H9 (cell line): ENCODE measurements around the gene SIT1. TPM values are rescaled to one million over a fixed set of nuclear protein-coding genes. Genes with fewer than 3 reads are reported as not detected.

ENCODE experiments used
- DNase-seq: peaks from one replicate; pipeline ENCODE4 v3.0.0-alpha.2; 2017
- H2AFZ ChIP-seq: one replicate; pipeline ENCODE4 v1.6.1; 2013; ENCODE audit warnings: mild to moderate bottlenecking, low read length, control low read depth, moderate library complexity
- H2AK5ac ChIP-seq: 2 replicates; pipeline ENCODE4 v1.6.1; 2013; ENCODE audit warnings: low read length, control low read depth, mixed read lengths; ENCODE audit not compliant: insufficient read length
- H2BK120ac ChIP-seq: one replicate; pipeline ENCODE4 v1.6.1; 2013; ENCODE audit warnings: low read depth, mild to moderate bottlenecking, low read length, control low read depth, inconsistent platforms; ENCODE audit not compliant: poor library complexity, severe bottlenecking
- H2BK12ac ChIP-seq: 2 replicates; pipeline ENCODE4 v1.6.1; 2013; ENCODE audit warnings: low read length, control low read depth, mixed read lengths, low read depth; ENCODE audit not compliant: insufficient read length
- H2BK15ac ChIP-seq: 2 replicates; pipeline ENCODE4 v1.6.1; 2013; ENCODE audit warnings: low read depth, low read length, control low read depth
- H2BK20ac ChIP-seq: one replicate; pipeline ENCODE4 v1.6.1; 2013; ENCODE audit warnings: low read depth, mild to moderate bottlenecking, low read length, control low read depth, inconsistent platforms; ENCODE audit not compliant: poor library complexity, severe bottlenecking
- H2BK5ac ChIP-seq: 2 replicates; pipeline ENCODE4 v1.6.1; 2013; ENCODE audit warnings: low read length, control low read depth, mixed read lengths; ENCODE audit not compliant: insufficient read length
- H3K14ac ChIP-seq: 2 replicates; pipeline ENCODE4 v1.6.1; 2013; ENCODE audit warnings: low read length, control low read depth; ENCODE audit not compliant: insufficient read depth
- H3K18ac ChIP-seq: 2 replicates; pipeline ENCODE4 v1.6.1; 2013; ENCODE audit warnings: low read depth, mild to moderate bottlenecking, mixed read lengths, low read length, control low read depth; ENCODE audit not compliant: insufficient read length
- H3K23ac ChIP-seq: 2 replicates; pipeline ENCODE4 v1.6.1; 2013; ENCODE audit warnings: low read length, control low read depth, mixed read lengths, low read depth; ENCODE audit not compliant: insufficient read length
- H3K23me2 ChIP-seq: 2 replicates; pipeline ENCODE4 v1.6.1; 2013; ENCODE audit warnings: low read depth, mild to moderate bottlenecking, mixed read lengths, low read length, control low read depth; ENCODE audit not compliant: insufficient read length, poor library complexity, severe bottlenecking
- H3K27ac ChIP-seq: 2 replicates; pipeline ENCODE4 v1.5.1; 2013; ENCODE audit warnings: low read length, control low read depth, mixed read lengths, low read depth; ENCODE audit not compliant: insufficient read length
- H3K27me3 ChIP-seq: 2 replicates; pipeline ENCODE4 v1.6.1; 2013; ENCODE audit warnings: low read length, control low read depth, inconsistent platforms; ENCODE audit not compliant: insufficient read depth
- H3K4ac ChIP-seq: 2 replicates; pipeline ENCODE4 v1.6.1; 2013; ENCODE audit warnings: low read depth, mild to moderate bottlenecking, control low read depth, inconsistent platforms, low read length, moderate library complexity
- H3K4me1 ChIP-seq: 2 replicates; pipeline ENCODE4 v1.6.1; 2013; ENCODE audit warnings: low read length, control low read depth, inconsistent platforms; ENCODE audit not compliant: insufficient read depth
- H3K4me2 ChIP-seq: 2 replicates; pipeline ENCODE4 v1.6.1; 2013; ENCODE audit warnings: low read length, control low read depth, mixed read lengths; ENCODE audit not compliant: insufficient read length, insufficient read depth
- H3K56ac ChIP-seq: 2 replicates; pipeline ENCODE4 v1.6.1; 2013; ENCODE audit warnings: low read depth, mild to moderate bottlenecking, mixed read lengths, low read length, control low read depth; ENCODE audit not compliant: insufficient read length
- H3K79me1 ChIP-seq: 2 replicates; pipeline ENCODE4 v1.6.1; 2013; ENCODE audit warnings: low read depth, mild to moderate bottlenecking, moderate library complexity, low read length, control low read depth, inconsistent platforms; ENCODE audit not compliant: insufficient read depth, poor library complexity, severe bottlenecking
- H3K79me2 ChIP-seq: 2 replicates; pipeline ENCODE4 v1.6.1; 2013; ENCODE audit warnings: low read length, control low read depth, inconsistent platforms; ENCODE audit not compliant: insufficient read depth
- H3K9ac ChIP-seq: 2 replicates; pipeline ENCODE4 v1.6.1; 2013; ENCODE audit warnings: low read length, control low read depth, mixed read lengths; ENCODE audit not compliant: insufficient read length; ENCODE audit errors: extremely low read depth
- H3K9me3 ChIP-seq: one replicate; pipeline ENCODE4 v1.6.1; 2013; ENCODE audit warnings: low read depth, low read length, inconsistent platforms; ENCODE audit not compliant: control insufficient read depth
- H3T11ph ChIP-seq: one replicate; pipeline ENCODE4 v1.6.1; 2013; ENCODE audit warnings: mild to moderate bottlenecking, low read length, control low read depth, inconsistent platforms
- H4K20me1 ChIP-seq: one replicate; pipeline ENCODE4 v1.6.1; 2013; ENCODE audit not compliant: control insufficient read depth, insufficient read length, insufficient read depth
- H4K5ac ChIP-seq: 2 replicates; pipeline ENCODE4 v1.6.1; 2013; ENCODE audit warnings: low read depth, mild to moderate bottlenecking, mixed read lengths, low read length, control low read depth; ENCODE audit not compliant: insufficient read length
- H4K8ac ChIP-seq: replicated peaks from 2 replicates; pipeline ENCODE4 v1.6.1; 2013; ENCODE audit warnings: low read length, control low read depth, mixed read lengths, low read depth; ENCODE audit not compliant: insufficient read length
- H4K91ac ChIP-seq: 2 replicates; pipeline ENCODE4 v1.6.1; 2013; ENCODE audit warnings: low read depth, mild to moderate bottlenecking, moderate library complexity, mixed read lengths, low read length, control low read depth; ENCODE audit not compliant: insufficient read length
- H3K27ac Mint-ChIP-seq, 3 experiments: 2 replicates in 2 of 3; 3 replicates in 1 of 3; pipeline ENCODE4 v1.8.0; 2020 to 2021; ENCODE audit warnings: mixed read lengths in 3 of 3, mild to moderate bottlenecking in 1 of 3, moderate library complexity in 1 of 3
- H3K27me3 Mint-ChIP-seq: 2 replicates; pipeline ENCODE4 v1.8.0; 2021; ENCODE audit warnings: low read depth, mild to moderate bottlenecking, moderate library complexity, mixed read lengths
- H3K36me3 Mint-ChIP-seq, 3 experiments: 2 replicates in 2 of 3; 3 replicates in 1 of 3; pipeline ENCODE4 v1.8.0; 2020 to 2021; ENCODE audit warnings: low read depth in 3 of 3, mixed read lengths in 3 of 3; ENCODE audit not compliant: insufficient read depth in 1 of 3
- H3K4me1 Mint-ChIP-seq, 2 experiments: 2 replicates each; pipeline ENCODE4 v1.8.0; 2020; ENCODE audit warnings: mixed read lengths in 2 of 2
- H3K4me3 Mint-ChIP-seq, 2 experiments: 2 replicates in 1 of 2; 3 replicates in 1 of 2; pipeline ENCODE4 v1.8.0; 2020 to 2021; ENCODE audit warnings: mild to moderate bottlenecking in 2 of 2, mixed read lengths in 2 of 2, moderate library complexity in 1 of 2
- H3K9me3 Mint-ChIP-seq, 2 experiments: 2 replicates in 1 of 2; 3 replicates in 1 of 2; pipeline ENCODE4 v1.8.0; 2020; ENCODE audit warnings: mild to moderate bottlenecking in 2 of 2, mixed read lengths in 2 of 2, moderate library complexity in 1 of 2
- CTCF ChIP-seq: fragments of 200-600 bp; sonication (generic); conservative IDR thresholded peaks from 3 replicates; pipeline ENCODE4 v1.8.0; 2021; ENCODE audit warnings: antibody characterized with exemption, mild to moderate bottlenecking
- WGBS: extraction: QIAGEN DNeasy Blood & Tissue Kit; methylation state at CpG from one replicate; pipeline ENCODE4 v1.1.7; 2013; ENCODE audit warnings: missing lambda C conversion rate, low lambda C conversion rate, mixed read lengths; ENCODE audit not compliant: insufficient read length; ENCODE audit errors: extremely low coverage; 5-methylcytosine and 5-hydroxymethylcytosine counted together
- total RNA-seq: library from RNA; stranded (reverse); gene quantifications from 2 replicates; pipeline ENCODE4 v1.2.1, GENCODE V29; 2021

The SIT1 gene
- total RNA-seq, 1 experiment from 2014 or later, result 1.6 TPM

- no peak overlapping the region for H2BK12ac ChIP-seq
- no peak for DNase-seq
- H3K56ac ChIP-seq, result no peak overlapping the region
- peaks cover 1% of the 10 kb centered on the region for H3K23me2 ChIP-seq
- H3K9ac ChIP-seq, result no peak overlapping the region
- no peak overlapping the region for H2BK20ac ChIP-seq
- H4K8ac ChIP-seq, result no peak overlapping the region
- H3K4me1 ChIP-seq, result peaks cover 3% of the 10 kb centered on the region; the same call in 1 of the 2 replicates
- no peak overlapping the region for H3T11ph ChIP-seq
- Mint-ChIP-seq H3K9me3 (no peaks in the 10 kb centered on the region; a peak in 1 of 5 replicates), H3K27me3 (peaks cover 16% of the 10 kb centered on the region), H3K27ac (no peak overlapping the region), H3K4me3 (no peak overlapping the region), H3K4me1 (peaks cover 30 to 38% of the 10 kb centered on the region in 2 experiments), H3K36me3 (no peaks in the 10 kb centered on the region)
- no peak for TF ChIP-seq CTCF
- H3K14ac ChIP-seq, result no peak overlapping the region
- H2AFZ ChIP-seq, result no peak overlapping the region
- no peak overlapping the region for H3K4me2 ChIP-seq
- H4K5ac ChIP-seq, result no peak overlapping the region
- H3K27ac ChIP-seq, result no peak overlapping the region
- no CpG with 5 or more reads among the region's 7 CpGs for WGBS
- no peaks in the 10 kb centered on the region for H3K79me1 ChIP-seq
- H2BK15ac ChIP-seq, result no peak overlapping the region
- no peaks in the 10 kb centered on the region for H4K20me1 ChIP-seq
- no peak overlapping the region for H3K4ac ChIP-seq
- H3K79me2 ChIP-seq, result no peaks in the 10 kb centered on the region
- H3K27me3 ChIP-seq, result 0 out of 2 replicates have a peak, but pooled peaks cover 2% of the 10 kb centered on the region
- no peak overlapping the region for H3K23ac ChIP-seq
- H3K9me3 ChIP-seq, result no peaks in the 10 kb centered on the region
- no peak overlapping the region for H2AK5ac ChIP-seq
- no peak overlapping the region for H4K91ac ChIP-seq
- no peak overlapping the region for H2BK5ac ChIP-seq
- no peak overlapping the region for H2BK120ac ChIP-seq
- H3K18ac ChIP-seq, result no peak overlapping the region
These were observed 1.5 kb upstream of the SIT1 start for GRCh38 chr9:35651956-35652828.
